Fibroblast of lung (primary cell): ENCODE data around the gene MAP3K10. TPM values are rescaled to one million over a fixed set of nuclear protein-coding genes. Genes with fewer than 3 reads are reported as not detected.
A peak's percentile ranks its signal among the peaks of the same experiment; 100 is the strongest.

ENCODE experiments used
- DNase-seq, 2 donors: peaks; one replicate each; pipeline versions ENCODE4 v3.0.0 to v3.0.0-alpha.2; 2010; ENCODE audit warnings: low read depth in 2 of 2
- H2AFZ ChIP-seq: 2 replicates; pipeline ENCODE4 v1.5.1; 2012; ENCODE audit warnings: low read length, control low read depth, inconsistent platforms
- H3K27ac ChIP-seq: 2 replicates; pipeline ENCODE4 v1.5.1; 2011; ENCODE audit warnings: low read length, control low read depth; ENCODE audit not compliant: insufficient read depth
- H3K27me3 ChIP-seq: 2 replicates; pipeline ENCODE4 v1.5.1; 2011; ENCODE audit warnings: mild to moderate bottlenecking, low read length; ENCODE audit not compliant: control insufficient read depth, insufficient read depth
- H3K36me3 ChIP-seq: 2 replicates; pipeline ENCODE4 v1.5.1; 2011; ENCODE audit warnings: low read length; ENCODE audit not compliant: control insufficient read depth, insufficient read depth
- H3K4me1 ChIP-seq: 2 replicates; pipeline ENCODE4 v1.5.1; 2011; ENCODE audit warnings: low read length; ENCODE audit not compliant: control insufficient read depth, insufficient read depth; ENCODE audit errors: extremely low read depth
- H3K4me2 ChIP-seq: 2 replicates; pipeline ENCODE4 v1.5.1; 2011; ENCODE audit warnings: low read length, control low read depth; ENCODE audit not compliant: insufficient read depth; ENCODE audit errors: extremely low read depth
- H3K4me3 ChIP-seq, 4 experiments: fragments of 200-600 bp in 1 of 4; sonication (generic) in 1 of 4; replicated peaks in 1 of 4; 2 replicates each; pipeline ENCODE4 v1.5.1; 2011 to 2016; ENCODE audit warnings: low read length in 4 of 4, low read depth in 3 of 4, mild to moderate bottlenecking in 3 of 4, control low read depth in 2 of 4, inconsistent platforms in 1 of 4, mixed read lengths in 1 of 4; ENCODE audit not compliant: insufficient read depth in 1 of 4; ENCODE audit errors: control extremely low read depth in 1 of 4
- H3K79me2 ChIP-seq: 2 replicates; pipeline ENCODE4 v1.5.1; 2012; ENCODE audit warnings: mild to moderate bottlenecking, low read length, inconsistent platforms; ENCODE audit not compliant: control insufficient read depth, insufficient read depth
- H3K9ac ChIP-seq: 2 replicates; pipeline ENCODE4 v1.5.1; 2011; ENCODE audit warnings: mild to moderate bottlenecking, low read length, control low read depth; ENCODE audit not compliant: insufficient read depth
- H3K9me3 ChIP-seq: 2 replicates; pipeline ENCODE4 v1.5.1; 2012; ENCODE audit warnings: low read depth, low read length; ENCODE audit not compliant: control insufficient read depth, insufficient read depth
- H4K20me1 ChIP-seq: 2 replicates; pipeline ENCODE4 v1.5.1; 2011; ENCODE audit warnings: low read length; ENCODE audit not compliant: control insufficient read depth, insufficient read depth; ENCODE audit errors: extremely low read depth
- EZH2 ChIP-seq: IDR thresholded peaks from 2 replicates; pipeline ENCODE4 v1.5.1; 2012; ENCODE audit warnings: low read length, control low read depth, mild to moderate bottlenecking; ENCODE audit errors: missing control alignments
- polyA plus RNA-seq, 2 donors: library from polyadenylated mRNA; depleted of rRNA in 1 of 2; stranded (reverse) in 1 of 2; unstranded in 1 of 2; fragments of >200 nt; gene quantifications; 2 replicates each; pipeline ENCODE4 v1.2.1, GENCODE V29; 2011 to 2012; ENCODE audit warnings: missing spikeins in 1 of 2
- total RNA-seq: library from RNA; depleted of rRNA; stranded (reverse); fragments of >200 nt; gene quantifications from 2 replicates; pipeline ENCODE4 v1.2.1, GENCODE V29; 2014
- TF ChIP-seq, protein P1 (sequence below), 2 donors: IDR thresholded peaks in 1 of 2; conservative IDR thresholded peaks in 1 of 2; 1 replicate in 1 of 2; 2 replicates in 1 of 2; pipeline ENCODE4 v1.5.1; 2011 to 2012; ENCODE audit warnings: low read length in 2 of 2, control low read depth in 1 of 2, inconsistent platforms in 1 of 2, low read depth in 1 of 2, mild to moderate bottlenecking in 1 of 2

The MAP3K10 gene
- total and polyA plus RNA-seq, 2 donors (not counting 1 experiment from before 2014, with no cell fraction given): 2.7 to 7.4 TPM

DNA sequence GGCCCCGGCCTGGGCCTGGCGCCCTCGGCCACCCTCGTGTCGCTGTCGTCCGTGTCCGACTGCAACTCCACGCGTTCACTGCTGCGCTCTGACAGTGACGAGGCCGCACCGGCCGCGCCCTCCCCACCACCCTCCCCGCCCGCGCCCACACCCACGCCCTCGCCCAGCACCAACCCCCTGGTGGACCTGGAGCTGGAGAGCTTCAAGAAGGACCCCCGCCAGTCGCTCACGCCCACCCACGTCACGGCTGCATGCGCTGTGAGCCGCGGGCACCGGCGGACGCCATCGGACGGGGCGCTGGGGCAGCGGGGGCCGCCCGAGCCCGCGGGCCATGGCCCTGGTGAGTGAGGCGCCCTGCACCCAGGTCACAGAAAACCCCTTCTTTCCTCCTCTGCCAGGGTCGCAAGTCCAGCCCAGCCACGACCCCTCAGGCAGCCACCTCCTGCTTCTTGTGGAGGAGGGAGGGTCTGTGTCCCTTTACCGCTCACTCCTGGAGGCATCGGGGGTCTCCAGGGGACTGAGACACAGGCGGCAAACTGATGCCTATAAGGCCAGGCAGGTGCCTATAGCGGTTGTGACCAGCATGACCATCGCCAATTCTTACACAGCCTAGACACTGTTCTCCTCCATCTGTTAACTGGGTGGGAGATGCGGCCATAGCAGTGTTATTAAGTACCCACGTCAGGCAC, 22.8 kb downstream of the MAP3K10 start:
- Histone ChIP-seq H3K4me1 (no peaks in the 10 kb centered on the region), H4K20me1 (no peaks in the 10 kb centered on the region), H3K27me3 (peaks cover 16% of the 10 kb centered on the region), H3K4me2 (no peak overlapping the region), H3K36me3 (no peaks in the 10 kb centered on the region), H2AFZ (no peak overlapping the region), H3K9ac (no peak overlapping the region), H3K9me3 (no peaks in the 10 kb centered on the region), H3K4me3 (no peak overlapping the region), H3K27ac (no peak overlapping the region), H3K79me2 (no peaks in the 10 kb centered on the region)
- TF ChIP-seq, protein P1, sequence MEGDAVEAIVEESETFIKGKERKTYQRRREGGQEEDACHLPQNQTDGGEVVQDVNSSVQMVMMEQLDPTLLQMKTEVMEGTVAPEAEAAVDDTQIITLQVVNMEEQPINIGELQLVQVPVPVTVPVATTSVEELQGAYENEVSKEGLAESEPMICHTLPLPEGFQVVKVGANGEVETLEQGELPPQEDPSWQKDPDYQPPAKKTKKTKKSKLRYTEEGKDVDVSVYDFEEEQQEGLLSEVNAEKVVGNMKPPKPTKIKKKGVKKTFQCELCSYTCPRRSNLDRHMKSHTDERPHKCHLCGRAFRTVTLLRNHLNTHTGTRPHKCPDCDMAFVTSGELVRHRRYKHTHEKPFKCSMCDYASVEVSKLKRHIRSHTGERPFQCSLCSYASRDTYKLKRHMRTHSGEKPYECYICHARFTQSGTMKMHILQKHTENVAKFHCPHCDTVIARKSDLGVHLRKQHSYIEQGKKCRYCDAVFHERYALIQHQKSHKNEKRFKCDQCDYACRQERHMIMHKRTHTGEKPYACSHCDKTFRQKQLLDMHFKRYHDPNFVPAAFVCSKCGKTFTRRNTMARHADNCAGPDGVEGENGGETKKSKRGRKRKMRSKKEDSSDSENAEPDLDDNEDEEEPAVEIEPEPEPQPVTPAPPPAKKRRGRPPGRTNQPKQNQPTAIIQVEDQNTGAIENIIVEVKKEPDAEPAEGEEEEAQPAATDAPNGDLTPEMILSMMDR (conservative IDR thresholded peaks at IDR 0.05 in 1 of 2, IDR thresholded peaks at IDR 0.05 in 1 of 2; ENCODE audit: low read depth in 1 of 2, low read length in 2 of 2): no peak
- TF ChIP-seq EZH2: no peak
- DNase-seq: no peak

DNA sequence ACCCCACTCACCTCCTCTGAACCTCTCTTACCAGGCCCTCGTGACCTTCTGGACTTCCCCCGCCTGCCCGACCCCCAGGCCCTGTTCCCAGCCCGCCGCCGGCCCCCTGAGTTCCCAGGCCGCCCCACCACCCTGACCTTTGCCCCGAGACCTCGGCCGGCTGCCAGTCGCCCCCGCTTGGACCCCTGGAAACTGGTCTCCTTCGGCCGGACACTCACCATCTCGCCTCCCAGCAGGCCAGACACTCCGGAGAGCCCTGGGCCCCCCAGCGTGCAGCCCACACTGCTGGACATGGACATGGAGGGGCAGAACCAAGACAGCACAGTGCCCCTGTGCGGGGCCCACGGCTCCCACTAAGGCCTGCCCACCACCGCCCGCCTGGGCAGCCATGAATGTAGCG, 23.7 kb downstream of the MAP3K10 start:
- H2AFZ ChIP-seq: no peak overlapping the region
- no peak overlapping the region for H3K4me2 ChIP-seq
- H3K27me3 ChIP-seq: peaks cover 16% of the 10 kb centered on the region
- no peaks in the 10 kb centered on the region for H3K79me2 ChIP-seq
- H4K20me1 ChIP-seq: no peaks in the 10 kb centered on the region
- no peaks in the 10 kb centered on the region for H3K36me3 ChIP-seq
- no peak overlapping the region for H3K27ac ChIP-seq
- H3K4me3 ChIP-seq: no peak overlapping the region
- H3K9me3 ChIP-seq: no peaks in the 10 kb centered on the region
- TF ChIP-seq, protein P1 (conservative IDR thresholded peaks at IDR 0.05 in 1 of 2, IDR thresholded peaks at IDR 0.05 in 1 of 2; ENCODE audit: low read depth in 1 of 2, low read length in 2 of 2): no peak
- TF ChIP-seq EZH2: no peak
- DNase-seq: no peak
- H3K4me1 ChIP-seq: peaks cover 4% of the 10 kb centered on the region
- H3K9ac ChIP-seq: no peak overlapping the region

DNA sequence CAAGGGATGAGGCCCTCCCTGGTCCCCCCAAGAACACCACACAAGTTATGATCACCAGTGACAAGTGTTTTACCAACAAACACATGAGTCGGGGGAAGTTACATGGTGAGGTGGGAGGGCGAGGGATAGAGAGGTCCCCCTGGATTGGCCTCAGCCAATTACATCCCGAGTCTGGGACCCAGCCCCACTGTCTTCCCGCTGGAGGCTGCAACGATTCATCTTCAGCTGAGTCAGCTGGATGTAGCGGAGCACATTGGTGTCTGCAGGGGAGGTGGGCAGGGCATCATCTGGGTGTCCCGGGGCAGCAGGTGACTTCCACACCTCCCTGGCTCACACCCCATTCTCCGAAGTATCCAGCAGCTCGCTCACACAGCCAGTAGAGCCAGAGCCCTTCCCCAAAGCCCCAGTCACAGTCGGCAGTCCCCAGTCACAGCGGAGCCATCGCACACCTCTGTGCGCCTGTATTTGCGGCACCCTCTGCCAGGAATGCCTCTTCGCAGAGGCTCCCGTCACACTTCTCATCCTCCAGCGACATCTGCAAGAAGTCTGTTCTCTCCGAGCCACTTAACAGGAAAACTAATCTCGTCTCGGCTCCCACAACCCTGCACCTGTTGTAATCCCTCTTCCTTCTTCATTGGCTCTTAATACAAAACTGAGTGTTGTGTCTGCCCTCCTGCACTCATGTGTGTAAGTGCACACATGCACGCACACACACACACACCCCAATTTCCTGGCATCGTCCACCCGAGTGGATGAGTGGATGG, 25.0 kb downstream of the MAP3K10 start:
- Histone ChIP-seq H2AFZ (no peak overlapping the region), H3K4me1 (peaks cover 4% of the 10 kb centered on the region), H3K27me3 (peaks cover 16% of the 10 kb centered on the region), H3K79me2 (no peaks in the 10 kb centered on the region), H3K9ac (no peak overlapping the region), H3K4me3 (no peak overlapping the region), H3K4me2 (no peak overlapping the region), H3K9me3 (no peaks in the 10 kb centered on the region), H4K20me1 (no peaks in the 10 kb centered on the region), H3K27ac (no peak overlapping the region), H3K36me3 (no peaks in the 10 kb centered on the region)
- DNase-seq: no peak
- TF ChIP-seq EZH2: peak; percentile 35
- TF ChIP-seq, protein P1 (conservative IDR thresholded peaks at IDR 0.05 in 1 of 2, IDR thresholded peaks at IDR 0.05 in 1 of 2; ENCODE audit: low read depth in 1 of 2, low read length in 2 of 2): no peak
